ENCODE data around the gene CC2D1A.

The CC2D1A gene

GRCh38 chr19:13938301-13939064 lies 32.5 kb downstream of the CC2D1A start, which contains the start of gene PODNL1:
Gene PODNL1 (minus strand): TSS chr19:13938417. CDS start chr19:13938181, 236 bp downstream.
- peak; percentile 86 for DNase-seq

GRCh38 chr19:13942023-13942684 lies 36.2 kb downstream of the CC2D1A start:
- no peak for DNase-seq

GRCh38 chr19:13946414-13946813 lies 40.4 kb downstream of the CC2D1A start:
- DNase-seq = no peak

DNA sequence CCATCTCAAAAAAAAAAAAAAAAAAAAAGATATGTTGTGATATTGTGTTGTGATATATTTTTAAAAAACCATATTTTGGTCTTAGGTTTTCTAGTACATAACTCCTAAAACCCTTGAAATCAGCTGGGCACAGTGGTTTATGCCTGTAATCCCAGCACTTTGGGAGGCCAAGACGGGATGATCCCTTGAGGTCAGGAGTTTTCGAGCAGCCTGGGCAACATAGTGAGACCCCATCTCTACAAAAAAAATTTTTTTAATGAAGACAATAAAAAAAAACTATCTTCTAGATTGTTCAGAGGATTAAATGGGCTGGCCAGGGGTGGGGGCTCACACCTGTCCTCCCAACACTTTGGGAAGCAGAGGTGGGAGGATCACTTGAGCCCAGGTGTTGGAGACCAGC lies 45.0 kb downstream of the CC2D1A start:
- DNase-seq = no peak

- no peak for DNase-seq
These were observed 45.8 kb downstream of the CC2D1A start for GRCh38 chr19:13951799-13952153.

DNA sequence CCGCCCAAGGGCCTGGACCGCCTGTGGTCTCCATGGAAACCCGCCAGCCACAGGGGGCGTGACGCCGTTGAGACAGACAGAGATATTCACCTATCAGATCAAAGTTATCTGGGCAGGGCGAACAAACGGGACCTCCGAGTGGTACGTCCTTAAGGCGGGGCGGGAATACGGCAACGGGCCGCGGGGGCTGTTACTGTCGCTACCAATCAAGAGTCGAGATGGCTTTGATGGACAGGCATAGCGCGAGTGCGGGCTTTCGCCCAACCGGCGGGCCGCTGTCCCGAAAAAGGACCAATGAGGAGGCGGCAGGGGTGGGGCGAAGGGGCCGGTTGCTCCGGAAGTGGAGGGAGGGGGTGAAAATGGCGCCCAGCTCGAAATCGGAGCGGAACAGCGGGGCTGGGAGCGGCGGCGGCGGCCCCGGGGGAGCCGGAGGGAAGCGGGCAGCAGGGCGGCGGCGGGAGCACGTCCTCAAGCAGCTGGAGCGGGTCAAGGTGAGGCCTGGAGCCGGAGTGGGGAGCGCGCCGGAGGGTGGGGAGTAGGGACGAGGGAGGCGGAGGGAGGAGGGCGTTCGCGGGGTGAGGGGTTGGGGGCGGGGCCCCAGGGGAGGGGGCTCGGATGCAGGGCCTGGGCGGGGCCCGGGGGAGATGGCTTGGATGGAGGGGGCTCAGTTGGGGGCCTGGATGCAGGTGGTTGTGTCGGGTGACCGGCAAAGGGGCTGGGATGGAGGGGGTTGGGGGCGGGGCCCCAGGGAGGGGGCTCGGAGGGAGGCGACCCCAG lies 46.3 kb downstream of the CC2D1A start, which contains the start of gene DCAF15:
Gene DCAF15 (plus strand): TSS at position 356 of the 777 bp plus-strand sequence. CDS start 4 bp downstream, at position 360.
- DNase-seq = peak; percentile 100

GRCh38 chr19:13952931-13953531 lies 47.0 kb downstream of the CC2D1A start:
- DNase-seq = peak; percentile 64

DNA sequence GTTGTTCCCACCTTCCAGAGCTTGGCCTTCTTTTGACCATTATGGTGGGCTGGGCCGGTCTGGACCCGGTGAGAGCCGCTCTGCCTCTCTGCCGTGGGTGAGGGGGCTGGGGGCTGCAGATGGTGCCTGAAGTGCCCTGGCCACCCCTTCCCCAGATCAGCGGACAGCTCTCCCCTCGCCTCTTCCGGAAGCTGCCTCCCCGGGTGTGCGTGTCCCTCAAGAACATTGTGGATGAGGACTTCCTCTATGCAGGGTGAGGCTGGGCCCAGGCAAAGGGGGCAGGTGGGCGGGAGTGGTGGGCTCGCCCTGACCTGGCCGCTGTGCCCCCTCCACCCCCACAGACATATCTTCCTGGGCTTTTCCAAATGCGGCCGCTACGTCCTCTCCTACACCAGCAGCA lies 48.2 kb downstream of the CC2D1A start:
- no peak for DNase-seq

GRCh38 chr19:13955662-13956364 lies 49.8 kb downstream of the CC2D1A start:
- DNase-seq = no peak

DNA sequence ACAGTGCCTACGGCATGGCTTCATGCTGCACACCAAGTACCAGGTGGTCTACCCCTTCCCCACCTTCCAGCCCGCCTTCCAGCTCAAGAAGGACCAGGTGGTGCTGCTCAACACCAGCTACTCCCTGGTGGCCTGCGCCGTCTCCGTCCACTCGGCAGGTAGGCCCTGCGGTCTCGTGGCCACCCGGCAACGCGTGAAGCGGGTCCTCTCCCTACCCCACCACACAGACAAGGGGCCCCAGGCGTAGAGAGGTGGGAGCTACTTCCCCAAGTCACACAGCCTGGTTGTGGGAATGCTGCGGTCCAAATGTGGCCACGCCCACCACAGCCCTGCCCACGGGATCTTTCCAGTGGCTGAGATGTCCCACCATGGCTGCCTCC lies 50.4 kb downstream of the CC2D1A start:
- no peak for DNase-seq

GRCh38 chr19:13957051-13957450 lies 51.0 kb downstream of the CC2D1A start:
- DNase-seq = no peak

DNA sequence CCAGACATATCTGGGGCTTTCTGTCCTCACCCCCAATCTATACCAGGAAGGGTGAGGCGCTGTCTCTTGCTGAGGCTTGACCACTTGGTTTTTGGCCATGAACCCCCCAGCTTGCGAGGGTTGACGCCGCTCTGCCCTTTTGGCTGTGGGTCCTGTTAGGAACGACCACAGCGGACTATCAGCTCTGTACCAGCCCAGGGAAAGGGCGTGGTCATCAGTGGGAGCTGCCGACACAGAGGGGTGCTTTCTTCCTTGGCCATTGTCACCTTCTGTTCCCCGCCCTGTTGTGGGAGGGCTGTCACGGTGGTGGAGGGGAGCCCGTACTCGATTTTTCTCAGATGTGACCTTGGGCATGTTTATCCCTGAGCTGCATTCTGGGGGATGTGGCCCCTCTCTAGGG lies 52.0 kb downstream of the CC2D1A start:
- no peak for DNase-seq

- DNase-seq = peak; percentile 22
These were observed 53.4 kb downstream of the CC2D1A start for GRCh38 chr19:13959141-13959961.

GRCh38 chr19:13959962-13960862 lies 54.2 kb downstream of the CC2D1A start:
- peak; percentile 42 for DNase-seq

GRCh38 chr19:13960863-13961784 lies 55.1 kb downstream of the CC2D1A start:
- no peak for DNase-seq

DNA sequence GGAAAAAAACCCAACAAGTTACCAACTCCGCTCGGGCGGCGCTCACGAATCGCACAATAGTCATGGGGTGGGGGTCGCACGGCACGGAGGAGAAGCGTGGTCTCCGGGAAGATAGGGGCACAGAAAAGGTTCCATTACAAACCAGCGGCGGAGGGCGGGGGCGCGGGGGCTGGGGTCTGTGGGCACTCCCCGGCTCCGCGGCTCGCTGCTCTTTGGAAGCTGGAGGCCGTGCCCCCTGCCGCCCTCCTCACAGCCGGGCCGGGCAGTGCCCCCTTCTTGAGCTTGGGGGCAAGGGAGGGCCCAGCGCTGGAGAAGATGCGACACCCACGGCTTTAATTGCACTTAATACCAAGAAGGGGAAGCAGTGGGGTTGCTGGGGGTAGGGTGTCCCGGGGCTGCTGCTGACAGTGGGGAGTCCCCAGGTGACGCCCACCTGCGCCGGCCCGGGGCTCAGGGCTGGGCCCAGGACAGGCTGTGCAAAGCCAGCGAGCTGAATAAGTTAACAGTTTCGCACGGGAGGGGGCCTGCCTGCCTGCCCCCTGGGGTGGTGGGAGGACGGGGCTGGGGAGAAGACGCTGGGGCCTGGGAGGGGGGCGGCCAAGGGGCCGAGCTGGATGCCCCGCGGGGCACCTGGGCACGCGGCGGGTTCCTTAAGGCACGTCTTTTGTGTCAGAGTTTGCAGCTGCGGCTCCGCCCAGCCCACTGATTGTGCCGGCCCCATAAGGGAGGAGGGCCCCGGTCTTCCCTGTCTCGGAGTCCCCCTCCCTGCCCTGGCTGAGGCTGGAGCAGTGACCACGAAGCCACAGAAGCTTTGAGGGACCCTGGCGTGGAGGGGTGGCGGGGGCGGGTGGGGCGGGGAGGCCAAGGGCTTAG lies 56.1 kb downstream of the CC2D1A start:
- DNase-seq = peak; percentile 71

GRCh38 chr19:13962699-13963602 lies 57.0 kb downstream of the CC2D1A start:
- DNase-seq = peak; percentile 80
